Stimulated activated CD4-positive, alpha-beta T cell treated with anti-CD3 and anti-CD28 coated beads, Interleukin-2, amount 100 ng/mL, for 24 hours (primary cell): ENCODE results near the gene POM121C.
"Not testable (repeated sequence)": the region's sequence is repeated elsewhere in the genome, so short reads cannot be mapped to it uniquely, and the experiment has no call there.

Experiments used
- DNase-seq, 2 donors: peaks; one replicate each; pipeline ENCODE4 v3.0.0-alpha.2; 2020

The POM121C gene

GRCh38 chr7:75374519-75375317 is 111.4 kb downstream of the POM121C start:
- DNase-seq = not testable (repeated sequence)

GRCh38 chr7:75374144-75374518 is 112.0 kb downstream of the POM121C start:
- not testable (repeated sequence) for DNase-seq

- DNase-seq = not testable (repeated sequence)
Observed at GRCh38 chr7:75367313-75367712, 118.8 kb downstream of the POM121C start.
